ENCODE results near the gene RGMA. TPM values are rescaled to one million over a fixed set of nuclear protein-coding genes. Genes with fewer than 3 reads are reported as not detected.

RGMA gene
- total and polyA plus RNA-seq, 2 experiments from 2014 or later: 2.5 to 2.7 TPM

- no peaks in the 10 kb centered on the region for H4K20me1 ChIP-seq (ENCODE audit: insufficient read depth, poor library complexity, severe bottlenecking)
- peaks cover 5% of the 10 kb centered on the region for H3K79me2 ChIP-seq
- TF ChIP-seq CTCF (IDR thresholded peaks at IDR 0.05; ENCODE audit: poor library complexity) (no peak), EZH2phosphoT487 (IDR thresholded peaks at IDR 0.05; ENCODE audit: low read depth, severe bottlenecking, unreplicated experiment) (no peak), EZH2 (IDR thresholded peaks at IDR 0.05; ENCODE audit: borderline replicate concordance) (no peak)
- peak overlapping the region; percentile 95 for H3K4me2 ChIP-seq
- no peaks in the 10 kb centered on the region for H3K36me3 ChIP-seq (replicated peaks; ENCODE audit: insufficient read depth, low read depth)
- no peaks in the 10 kb centered on the region for H3K9me2 ChIP-seq (replicated peaks; ENCODE audit: insufficient read depth)
- no peak overlapping the region for H3K27ac ChIP-seq
- peaks cover 16% of the 10 kb centered on the region for H3K27me3 ChIP-seq
- WGBS (ENCODE audit: low lambda C conversion rate, missing lambda C conversion rate): 76% methylated on average over 10 of the region's 10 CpGs
- no peak overlapping the region for H2AFZ ChIP-seq
- DNase-seq (ENCODE audit: low spot score): no peak
- H3K9me3 ChIP-seq (ENCODE audit: low read depth): no peaks in the 10 kb centered on the region
- no peak overlapping the region for H3K4me3 ChIP-seq
- H3K4me1 ChIP-seq (ENCODE audit: insufficient read depth): no peaks in the 10 kb centered on the region
These were observed 18.9 kb downstream of the RGMA start for GRCh38 chr15:93070132-93070531.

- H3K36me3 ChIP-seq (replicated peaks; ENCODE audit: insufficient read depth, low read depth): no peaks in the 10 kb centered on the region
These were observed 20.3 kb downstream of the RGMA start for GRCh38 chr15:93068581-93069199.

GRCh38 chr15:93067649-93068085 lies 21.3 kb downstream of the RGMA start:
- H3K9me2 ChIP-seq (replicated peaks; ENCODE audit: insufficient read depth): no peaks in the 10 kb centered on the region

More at GRCh38 chr15:93068581-93069199, 20.3 kb downstream of the RGMA start:
- H2AFZ ChIP-seq: no peak overlapping the region
- H3K4me1 ChIP-seq (ENCODE audit: insufficient read depth): no peaks in the 10 kb centered on the region
- H3K4me3 ChIP-seq: no peak overlapping the region
- no peak for DNase-seq (ENCODE audit: low spot score)
- peaks cover 5% of the 10 kb centered on the region for H3K79me2 ChIP-seq
- no peak for TF ChIP-seq CTCF (IDR thresholded peaks at IDR 0.05; ENCODE audit: poor library complexity)
- TF ChIP-seq EZH2 (IDR thresholded peaks at IDR 0.05; ENCODE audit: borderline replicate concordance): no peak
- TF ChIP-seq EZH2phosphoT487 (IDR thresholded peaks at IDR 0.05; ENCODE audit: low read depth, severe bottlenecking, unreplicated experiment): no peak
- no peak overlapping the region for H3K4me2 ChIP-seq
- H4K20me1 ChIP-seq (ENCODE audit: insufficient read depth, poor library complexity, severe bottlenecking): no peaks in the 10 kb centered on the region
- no peak overlapping the region for H3K27ac ChIP-seq
- peaks cover 12% of the 10 kb centered on the region for H3K27me3 ChIP-seq
- H3K9me2 ChIP-seq (replicated peaks; ENCODE audit: insufficient read depth): no peaks in the 10 kb centered on the region
- H3K9me3 ChIP-seq (ENCODE audit: low read depth): no peaks in the 10 kb centered on the region
- WGBS (ENCODE audit: low lambda C conversion rate, missing lambda C conversion rate): 93% methylated on average over 6 of the region's 6 CpGs

More at GRCh38 chr15:93067649-93068085, 21.3 kb downstream of the RGMA start:
- Histone ChIP-seq H3K27ac (no peak overlapping the region), H3K36me3 (replicated peaks; ENCODE audit: insufficient read depth, low read depth) (no peaks in the 10 kb centered on the region), H3K4me3 (no peak overlapping the region), H2AFZ (no peak overlapping the region), H4K20me1 (ENCODE audit: insufficient read depth, poor library complexity, severe bottlenecking) (no peaks in the 10 kb centered on the region), H3K4me2 (no peak overlapping the region), H3K9me3 (ENCODE audit: low read depth) (no peaks in the 10 kb centered on the region), H3K79me2 (peaks cover 5% of the 10 kb centered on the region), H3K4me1 (ENCODE audit: insufficient read depth) (no peaks in the 10 kb centered on the region), H3K27me3 (peaks cover 12% of the 10 kb centered on the region)
- TF ChIP-seq CTCF (IDR thresholded peaks at IDR 0.05; ENCODE audit: poor library complexity) (no peak), EZH2phosphoT487 (IDR thresholded peaks at IDR 0.05; ENCODE audit: low read depth, severe bottlenecking, unreplicated experiment) (no peak), EZH2 (IDR thresholded peaks at IDR 0.05; ENCODE audit: borderline replicate concordance) (no peak)
- WGBS (ENCODE audit: low lambda C conversion rate, missing lambda C conversion rate): 98% methylated on average over 3 of the region's 4 CpGs
- no peak for DNase-seq (ENCODE audit: low spot score)
